Right lobe of liver (tissue), 6 donors: ENCODE measurements around the gene AP4E1. TPM values are rescaled to one million over a fixed set of nuclear protein-coding genes. Genes with fewer than 3 reads are reported as not detected.

ENCODE experiments used
- ATAC-seq, 4 donors: fragments of 200-7000 bp; cut with Tn5 transposase; one replicate each; pipeline ENCODE4 v1.9.1; 2020; ENCODE audit warnings: mild to moderate bottlenecking in 4 of 4, moderate library complexity in 4 of 4
- DNase-seq, 3 donors: peaks; one replicate each; pipeline ENCODE4 v3.0.0-alpha.2; 2020
- H3K27ac ChIP-seq, 3 donors: fragments of 200-600 bp; one replicate each; pipeline ENCODE4 v1.8.0; 2022
- H3K27me3 ChIP-seq, 2 donors: fragments of 200-600 bp; one replicate each; pipeline ENCODE4 v1.8.0; 2022
- H3K36me3 ChIP-seq, 4 donors: fragments of 200-600 bp; sonication (generic) in 1 of 4; one replicate each; pipeline versions ENCODE4 v1.5.1 to v1.8.0; 2017 to 2022; ENCODE audit warnings: control low read depth in 1 of 4
- H3K4me1 ChIP-seq, 4 donors: fragments of 200-600 bp; sonication (generic) in 1 of 4; one replicate each; pipeline versions ENCODE4 v1.5.1 to v1.8.0; 2017 to 2022; ENCODE audit warnings: control low read depth in 1 of 4
- H3K4me3 ChIP-seq, 3 donors: fragments of 200-600 bp; one replicate each; pipeline ENCODE4 v1.8.0; 2022
- H3K9me3 ChIP-seq, 4 donors: fragments of 200-600 bp; sonication (generic) in 1 of 4; one replicate each; pipeline versions ENCODE4 v1.5.1 to v1.8.0; 2017 to 2022; ENCODE audit warnings: control low read depth in 1 of 4
- POLR2A ChIP-seq: fragments of 450-650 bp; IDR thresholded peaks from one replicate; pipeline ENCODE4 v1.6.1; 2017; ENCODE audit warnings: antibody characterized with exemption, mild to moderate bottlenecking
- WGBS: methylation state at CpG from one replicate; pipeline ENCODE4 v1.1.6; 2018; ENCODE audit warnings: low coverage, low lambda C conversion rate; ENCODE audit not compliant: insufficient coverage; ENCODE audit errors: missing lambda C conversion rate; 5-methylcytosine and 5-hydroxymethylcytosine counted together
- intact Hi-C, 2 donors: fragments of 100-400 bp; cut with DNase I; formaldehyde crosslinking; loops; one replicate each; pipeline versions ENCODE4 v1.11.2 to v1.14.1; 2022
- total RNA-seq, 6 experiments: library from RNA; depleted of rRNA in 2 of 6; stranded (reverse); fragments of >200 nt in 2 of 6; fragmentation: NEBNext Ultra II Directional in 3 of 6; extraction: Animal tissue kit (Norgen Biotek cat#: 25700) in 3 of 6; gene quantifications; one replicate each; pipeline versions ENCODE4 v1.1.0 to v1.2.4, GENCODE V29; 2016 to 2023
- TF ChIP-seq, protein P1 (sequence below), 4 donors: fragments of 200-600 bp in 3 of 4; fragments of 450-650 bp in 1 of 4; IDR thresholded peaks; one replicate each; pipeline versions ENCODE4 v1.5.1 to v1.8.0; 2016 to 2022; ENCODE audit warnings: antibody characterized with exemption in 4 of 4, mild to moderate bottlenecking in 2 of 4
- donor health status: DM: no; HTN: yes; CAD: no.
- donor health status: DM: no; HTN: no; CAD: no.
- donor health status: DM: no; HTN: no; CAD: no.
- donor health status: DM: no; HTN: yes; CAD: no.
- donor health status: DM: no; HTN: yes; CAD: no.

AP4E1 gene
- total RNA-seq, 6 experiments from 2014 or later = 4.2 to 5.4 (median 5.0) TPM

DNA sequence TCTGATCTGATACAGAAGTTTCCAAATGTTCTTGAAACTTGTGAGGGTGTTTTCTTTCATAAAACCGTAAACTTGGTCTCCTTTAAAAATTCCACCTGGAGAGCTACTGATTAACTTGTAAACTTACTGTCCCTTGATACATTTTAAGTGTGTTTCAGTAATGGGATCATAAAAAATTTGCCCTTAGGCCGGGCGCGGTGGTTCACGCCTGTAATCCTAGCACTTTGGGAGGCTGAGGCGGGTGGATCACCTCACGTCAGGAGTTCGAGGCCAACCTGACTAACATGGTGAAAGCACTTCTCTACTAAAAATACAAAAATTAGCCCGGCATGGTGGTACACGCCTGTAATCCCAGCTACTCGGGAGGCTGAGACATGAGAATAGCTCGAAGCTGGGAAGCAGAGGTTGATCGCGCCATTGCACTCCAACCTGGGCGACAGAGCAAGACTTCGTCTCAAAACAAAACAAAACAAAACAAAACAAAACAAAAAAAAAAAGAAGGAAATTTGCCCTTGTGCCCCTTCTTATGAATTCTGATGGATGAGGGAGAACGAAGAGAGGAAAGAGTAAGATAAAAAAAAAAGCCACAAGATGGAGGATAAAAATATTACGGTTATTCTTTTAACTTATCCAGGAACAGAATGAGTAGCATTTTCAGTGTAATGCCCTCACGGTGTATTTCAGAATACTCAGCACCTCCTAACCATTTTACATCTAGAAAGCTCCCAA, 32.1 kb upstream of the AP4E1 start:
- WGBS = 45% methylated on average over 19 of the region's 19 CpGs
- Histone ChIP-seq H3K9me3 (no peaks in the 10 kb centered on the region), H3K4me3 (peak overlapping the region; percentile 21 to 47 (median 45)), H3K36me3 (no peaks in the 10 kb centered on the region), H3K4me1 (peaks cover 0 to 24% (median 8%) of the 10 kb centered on the region in 4 donors), H3K27me3 (no peaks in the 10 kb centered on the region), H3K27ac (peak overlapping the region in 2 of 3 donors; percentile 19 to 47)
- ATAC-seq = peak in 1 of 4 donors; percentile 21
- TF ChIP-seq, protein P1, sequence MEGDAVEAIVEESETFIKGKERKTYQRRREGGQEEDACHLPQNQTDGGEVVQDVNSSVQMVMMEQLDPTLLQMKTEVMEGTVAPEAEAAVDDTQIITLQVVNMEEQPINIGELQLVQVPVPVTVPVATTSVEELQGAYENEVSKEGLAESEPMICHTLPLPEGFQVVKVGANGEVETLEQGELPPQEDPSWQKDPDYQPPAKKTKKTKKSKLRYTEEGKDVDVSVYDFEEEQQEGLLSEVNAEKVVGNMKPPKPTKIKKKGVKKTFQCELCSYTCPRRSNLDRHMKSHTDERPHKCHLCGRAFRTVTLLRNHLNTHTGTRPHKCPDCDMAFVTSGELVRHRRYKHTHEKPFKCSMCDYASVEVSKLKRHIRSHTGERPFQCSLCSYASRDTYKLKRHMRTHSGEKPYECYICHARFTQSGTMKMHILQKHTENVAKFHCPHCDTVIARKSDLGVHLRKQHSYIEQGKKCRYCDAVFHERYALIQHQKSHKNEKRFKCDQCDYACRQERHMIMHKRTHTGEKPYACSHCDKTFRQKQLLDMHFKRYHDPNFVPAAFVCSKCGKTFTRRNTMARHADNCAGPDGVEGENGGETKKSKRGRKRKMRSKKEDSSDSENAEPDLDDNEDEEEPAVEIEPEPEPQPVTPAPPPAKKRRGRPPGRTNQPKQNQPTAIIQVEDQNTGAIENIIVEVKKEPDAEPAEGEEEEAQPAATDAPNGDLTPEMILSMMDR (IDR thresholded peaks at IDR 0.05) = no peak
- no peak for TF ChIP-seq POLR2A
- no peak for DNase-seq
- intact Hi-C loops = loop anchor here (10.0 kb wide), 2 partner anchors 182 to 202 kb away; no protein-coding TSS in a partner anchor

DNA sequence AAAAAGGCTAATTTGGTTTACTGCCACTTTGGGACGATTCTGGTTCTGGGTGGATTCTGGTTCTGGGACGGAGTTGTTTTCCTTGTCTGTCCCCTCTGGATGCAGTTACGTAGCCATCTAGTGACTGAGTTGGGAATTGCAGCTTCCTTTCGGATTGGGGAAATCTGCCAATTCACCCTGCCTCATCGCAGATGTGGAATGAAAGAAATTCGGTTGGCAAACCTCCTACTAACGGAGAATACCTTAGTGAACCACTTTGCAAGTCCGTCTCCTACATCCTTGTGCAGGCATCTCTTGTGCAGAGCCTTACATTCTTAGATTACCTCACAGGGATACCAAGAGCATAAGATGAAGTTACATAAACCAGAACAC, 31.5 kb upstream of the AP4E1 start:
- DNase-seq (peak in 2 of 3 donors; percentile 26 to 75), ATAC-seq (peak; percentile 84 to 87 (median 87))
- H3K9me3 ChIP-seq = no peaks in the 10 kb centered on the region
- 0% methylated on average over 8 of the region's 8 CpGs for WGBS
- peaks cover 0 to 24% (median 8%) of the 10 kb centered on the region in 4 donors for H3K4me1 ChIP-seq
- TF ChIP-seq POLR2A = no peak
- TF ChIP-seq, protein P1 (IDR thresholded peaks at IDR 0.05) = peak; percentile 93 to 98 (median 94)
- no peaks in the 10 kb centered on the region for H3K27me3 ChIP-seq
- H3K27ac ChIP-seq = peak overlapping the region in 2 of 3 donors; percentile 19 to 47
- peak overlapping the region; percentile 21 to 47 (median 45) for H3K4me3 ChIP-seq
- intact Hi-C loops = loop anchor here (10.0 kb wide), 2 partner anchors 182 to 202 kb away; no protein-coding TSS in a partner anchor
- H3K36me3 ChIP-seq = no peaks in the 10 kb centered on the region

DNA sequence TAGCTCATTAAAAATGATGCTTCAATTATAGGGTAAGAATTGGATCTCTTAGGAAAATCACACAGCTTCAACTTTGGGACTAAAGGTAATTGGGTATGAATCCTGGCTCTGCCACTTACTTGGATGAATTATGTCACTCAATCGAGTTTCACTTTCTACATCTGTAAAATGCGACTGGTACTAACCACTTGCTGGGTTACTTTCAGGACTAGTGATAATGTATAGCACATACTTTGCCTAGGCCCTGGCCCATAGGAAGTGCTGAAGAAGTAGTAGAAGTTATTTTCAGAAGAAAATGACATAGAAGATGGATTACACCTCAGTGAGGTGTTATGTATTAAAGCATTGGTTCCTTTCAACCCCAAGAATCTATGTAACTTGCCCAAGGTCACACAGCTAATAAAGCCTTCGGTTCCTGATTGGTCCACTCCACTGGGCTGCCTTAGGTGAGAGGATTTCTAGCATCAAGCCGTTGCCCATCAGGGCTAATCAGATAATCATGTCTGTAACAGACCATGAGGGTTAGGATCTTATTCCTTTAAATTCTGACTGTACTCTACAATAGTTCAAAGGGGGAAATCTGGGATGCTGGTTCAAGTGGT, 29.4 kb upstream of the AP4E1 start:
- TF ChIP-seq POLR2A = no peak
- TF ChIP-seq, protein P1 (IDR thresholded peaks at IDR 0.05) = no peak
- peaks cover 0 to 12% (median 2%) of the 10 kb centered on the region in 4 donors for H3K4me1 ChIP-seq
- DNase-seq (no peak), ATAC-seq (no peak)
- no peak overlapping the region for H3K4me3 ChIP-seq
- H3K27ac ChIP-seq = no peak overlapping the region
- no peaks in the 10 kb centered on the region for H3K27me3 ChIP-seq
- 51% methylated on average over 4 of the region's 4 CpGs for WGBS
- intact Hi-C loops = loop anchor here (10.0 kb wide), 2 partner anchors 184 to 204 kb away; no protein-coding TSS in a partner anchor
- H3K9me3 ChIP-seq = no peaks in the 10 kb centered on the region
- no peaks in the 10 kb centered on the region for H3K36me3 ChIP-seq

DNA sequence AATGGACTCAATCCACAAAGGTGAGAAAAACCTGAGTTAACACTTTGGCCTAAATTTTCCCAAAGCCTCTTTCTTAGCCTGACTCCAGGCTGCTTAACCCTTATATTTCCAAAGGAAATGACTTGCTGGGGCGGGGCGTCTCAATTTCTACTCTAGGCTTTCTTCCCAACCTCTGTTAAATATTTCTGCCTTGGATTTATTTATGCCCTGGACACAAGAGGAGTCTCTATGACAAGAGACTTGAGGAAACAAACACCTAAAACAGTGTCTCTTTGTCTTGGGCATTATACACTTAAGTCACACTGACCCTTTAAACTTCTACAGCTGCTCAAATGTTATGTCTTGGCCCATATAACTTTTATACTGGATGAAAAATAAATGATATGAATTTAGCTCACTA, 28.3 kb upstream of the AP4E1 start:
- H3K27ac ChIP-seq = no peak overlapping the region

More for the DNA sequence above, 28.3 kb upstream of the AP4E1 start:
- Histone ChIP-seq H3K4me1 (peaks cover 0 to 15% (median 7%) of the 10 kb centered on the region in 4 donors), H3K4me3 (no peak overlapping the region), H3K27me3 (no peaks in the 10 kb centered on the region), H3K9me3 (no peaks in the 10 kb centered on the region), H3K36me3 (no peaks in the 10 kb centered on the region)
- intact Hi-C loops = no loop called here
- no peak for TF ChIP-seq POLR2A
- TF ChIP-seq, protein P1 (IDR thresholded peaks at IDR 0.05) = no peak
- no peak for DNase-seq
- 85% methylated on average over 2 of the region's 2 CpGs for WGBS
- ATAC-seq = no peak
